ENCODE data around the gene SPNS3.

- TF ChIP-seq NFYB (IDR thresholded peaks at IDR 0.05; ENCODE audit: extremely low read depth, insufficient read length) (no peak), ZNF644 (tag; IDR thresholded peaks at IDR 0.05; ENCODE audit: low read depth) (no peak), CEBPB (tag; IDR thresholded peaks at IDR 0.05) (no peak), CTCF (IDR thresholded peaks at IDR 0.05 in 2 of 3, conservative IDR thresholded peaks at IDR 0.05 in 1 of 3; ENCODE audit: insufficient read depth in 2 of 3, low read depth in 1 of 3, low read length in 3 of 3) (no peak), TFAM (CRISPR knock-in tag; conservative IDR thresholded peaks at IDR 0.05) (no peak), NRF1 (conservative IDR thresholded peaks at IDR 0.05 in 1 of 2, IDR thresholded peaks at IDR 0.05 in 1 of 2) (no peak), SAP30 (IDR thresholded peaks at IDR 0.05; ENCODE audit: borderline replicate concordance, insufficient read depth, low read depth, low read length, poor library complexity, severe bottlenecking) (no peak), CBFA2T3 (IDR thresholded peaks at IDR 0.05) (no peak), SIN3B (IDR thresholded peaks at IDR 0.05; ENCODE audit: low read depth) (no peak), ZBTB11 (CRISPR knock-in tag; IDR thresholded peaks at IDR 0.05) (no peak)
- TF ChIP-seq, protein P1, sequence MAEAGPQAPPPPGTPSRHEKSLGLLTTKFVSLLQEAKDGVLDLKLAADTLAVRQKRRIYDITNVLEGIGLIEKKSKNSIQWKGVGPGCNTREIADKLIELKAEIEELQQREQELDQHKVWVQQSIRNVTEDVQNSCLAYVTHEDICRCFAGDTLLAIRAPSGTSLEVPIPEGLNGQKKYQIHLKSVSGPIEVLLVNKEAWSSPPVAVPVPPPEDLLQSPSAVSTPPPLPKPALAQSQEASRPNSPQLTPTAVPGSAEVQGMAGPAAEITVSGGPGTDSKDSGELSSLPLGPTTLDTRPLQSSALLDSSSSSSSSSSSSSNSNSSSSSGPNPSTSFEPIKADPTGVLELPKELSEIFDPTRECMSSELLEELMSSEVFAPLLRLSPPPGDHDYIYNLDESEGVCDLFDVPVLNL (CRISPR knock-in tag; IDR thresholded peaks at IDR 0.05; ENCODE audit: low read depth), result no peak
- TF ChIP-seq, protein P2, sequence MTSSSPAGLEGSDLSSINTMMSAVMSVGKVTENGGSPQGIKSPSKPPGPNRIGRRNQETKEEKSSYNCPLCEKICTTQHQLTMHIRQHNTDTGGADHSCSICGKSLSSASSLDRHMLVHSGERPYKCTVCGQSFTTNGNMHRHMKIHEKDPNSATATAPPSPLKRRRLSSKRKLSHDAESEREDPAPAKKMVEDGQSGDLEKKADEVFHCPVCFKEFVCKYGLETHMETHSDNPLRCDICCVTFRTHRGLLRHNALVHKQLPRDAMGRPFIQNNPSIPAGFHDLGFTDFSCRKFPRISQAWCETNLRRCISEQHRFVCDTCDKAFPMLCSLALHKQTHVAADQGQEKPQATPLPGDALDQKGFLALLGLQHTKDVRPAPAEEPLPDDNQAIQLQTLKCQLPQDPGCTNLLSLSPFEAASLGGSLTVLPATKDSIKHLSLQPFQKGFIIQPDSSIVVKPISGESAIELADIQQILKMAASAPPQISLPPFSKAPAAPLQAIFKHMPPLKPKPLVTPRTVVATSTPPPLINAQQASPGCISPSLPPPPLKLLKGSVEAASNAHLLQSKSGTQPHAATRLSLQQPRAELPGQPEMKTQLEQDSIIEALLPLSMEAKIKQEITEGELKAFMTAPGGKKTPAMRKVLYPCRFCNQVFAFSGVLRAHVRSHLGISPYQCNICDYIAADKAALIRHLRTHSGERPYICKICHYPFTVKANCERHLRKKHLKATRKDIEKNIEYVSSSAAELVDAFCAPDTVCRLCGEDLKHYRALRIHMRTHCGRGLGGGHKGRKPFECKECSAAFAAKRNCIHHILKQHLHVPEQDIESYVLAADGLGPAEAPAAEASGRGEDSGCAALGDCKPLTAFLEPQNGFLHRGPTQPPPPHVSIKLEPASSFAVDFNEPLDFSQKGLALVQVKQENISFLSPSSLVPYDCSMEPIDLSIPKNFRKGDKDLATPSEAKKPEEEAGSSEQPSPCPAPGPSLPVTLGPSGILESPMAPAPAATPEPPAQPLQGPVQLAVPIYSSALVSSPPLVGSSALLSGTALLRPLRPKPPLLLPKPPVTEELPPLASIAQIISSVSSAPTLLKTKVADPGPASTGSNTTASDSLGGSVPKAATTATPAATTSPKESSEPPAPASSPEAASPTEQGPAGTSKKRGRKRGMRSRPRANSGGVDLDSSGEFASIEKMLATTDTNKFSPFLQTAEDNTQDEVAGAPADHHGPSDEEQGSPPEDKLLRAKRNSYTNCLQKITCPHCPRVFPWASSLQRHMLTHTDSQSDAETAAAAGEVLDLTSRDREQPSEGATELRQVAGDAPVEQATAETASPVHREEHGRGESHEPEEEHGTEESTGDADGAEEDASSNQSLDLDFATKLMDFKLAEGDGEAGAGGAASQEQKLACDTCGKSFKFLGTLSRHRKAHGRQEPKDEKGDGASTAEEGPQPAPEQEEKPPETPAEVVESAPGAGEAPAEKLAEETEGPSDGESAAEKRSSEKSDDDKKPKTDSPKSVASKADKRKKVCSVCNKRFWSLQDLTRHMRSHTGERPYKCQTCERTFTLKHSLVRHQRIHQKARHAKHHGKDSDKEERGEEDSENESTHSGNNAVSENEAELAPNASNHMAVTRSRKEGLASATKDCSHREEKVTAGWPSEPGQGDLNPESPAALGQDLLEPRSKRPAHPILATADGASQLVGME (CRISPR knock-in tag; IDR thresholded peaks at IDR 0.05), result no peak
- TF ChIP-seq, protein P3, sequence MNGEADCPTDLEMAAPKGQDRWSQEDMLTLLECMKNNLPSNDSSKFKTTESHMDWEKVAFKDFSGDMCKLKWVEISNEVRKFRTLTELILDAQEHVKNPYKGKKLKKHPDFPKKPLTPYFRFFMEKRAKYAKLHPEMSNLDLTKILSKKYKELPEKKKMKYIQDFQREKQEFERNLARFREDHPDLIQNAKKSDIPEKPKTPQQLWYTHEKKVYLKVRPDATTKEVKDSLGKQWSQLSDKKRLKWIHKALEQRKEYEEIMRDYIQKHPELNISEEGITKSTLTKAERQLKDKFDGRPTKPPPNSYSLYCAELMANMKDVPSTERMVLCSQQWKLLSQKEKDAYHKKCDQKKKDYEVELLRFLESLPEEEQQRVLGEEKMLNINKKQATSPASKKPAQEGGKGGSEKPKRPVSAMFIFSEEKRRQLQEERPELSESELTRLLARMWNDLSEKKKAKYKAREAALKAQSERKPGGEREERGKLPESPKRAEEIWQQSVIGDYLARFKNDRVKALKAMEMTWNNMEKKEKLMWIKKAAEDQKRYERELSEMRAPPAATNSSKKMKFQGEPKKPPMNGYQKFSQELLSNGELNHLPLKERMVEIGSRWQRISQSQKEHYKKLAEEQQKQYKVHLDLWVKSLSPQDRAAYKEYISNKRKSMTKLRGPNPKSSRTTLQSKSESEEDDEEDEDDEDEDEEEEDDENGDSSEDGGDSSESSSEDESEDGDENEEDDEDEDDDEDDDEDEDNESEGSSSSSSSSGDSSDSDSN (IDR thresholded peaks at IDR 0.05; ENCODE audit: borderline replicate concordance in 1 of 2, low read depth in 2 of 2, low read length in 2 of 2), result no peak
- TF ChIP-seq, protein P4, sequence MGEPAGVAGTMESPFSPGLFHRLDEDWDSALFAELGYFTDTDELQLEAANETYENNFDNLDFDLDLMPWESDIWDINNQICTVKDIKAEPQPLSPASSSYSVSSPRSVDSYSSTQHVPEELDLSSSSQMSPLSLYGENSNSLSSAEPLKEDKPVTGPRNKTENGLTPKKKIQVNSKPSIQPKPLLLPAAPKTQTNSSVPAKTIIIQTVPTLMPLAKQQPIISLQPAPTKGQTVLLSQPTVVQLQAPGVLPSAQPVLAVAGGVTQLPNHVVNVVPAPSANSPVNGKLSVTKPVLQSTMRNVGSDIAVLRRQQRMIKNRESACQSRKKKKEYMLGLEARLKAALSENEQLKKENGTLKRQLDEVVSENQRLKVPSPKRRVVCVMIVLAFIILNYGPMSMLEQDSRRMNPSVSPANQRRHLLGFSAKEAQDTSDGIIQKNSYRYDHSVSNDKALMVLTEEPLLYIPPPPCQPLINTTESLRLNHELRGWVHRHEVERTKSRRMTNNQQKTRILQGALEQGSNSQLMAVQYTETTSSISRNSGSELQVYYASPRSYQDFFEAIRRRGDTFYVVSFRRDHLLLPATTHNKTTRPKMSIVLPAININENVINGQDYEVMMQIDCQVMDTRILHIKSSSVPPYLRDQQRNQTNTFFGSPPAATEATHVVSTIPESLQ (CRISPR knock-in tag; IDR thresholded peaks at IDR 0.05), result no peak
Observed at GRCh38 chr17:4482338-4483011, 48.7 kb downstream of the SPNS3 start.

Measured in K562 (cell line).